RWPE1 (cell line): ENCODE results near the gene UFD1.

ENCODE experiments used
- CTCF ChIA-PET: fragments of 350-600 bp; sonication (Branson Sonifier 250); formaldehyde crosslinking; extraction: SDS; loops from one replicate; lab custom pipeline; 2021; lab: Yijun Ruan, JAX
- POLR2A ChIA-PET: fragments of 400-600 bp; formaldehyde crosslinking; extraction: SDS; loops from one replicate; lab custom pipeline; 2020; ENCODE audit warnings: antibody characterized with exemption; ENCODE audit not compliant: low non-redundant PET; lab: Yijun Ruan, JAX
- DNase-seq: peaks from one replicate; pipeline ENCODE4 v3.0.0; 2012; ENCODE audit warnings: low spot score
- H3K27ac ChIP-seq: fragments of 450-650 bp; 2 replicates; pipeline ENCODE4 v1.5.1; 2017
- TF ChIP-seq, protein P1 (sequence below): fragments of 450-650 bp; conservative IDR thresholded peaks from 2 replicates; pipeline ENCODE4 v1.5.1; 2017; ENCODE audit warnings: low read depth, mild to moderate bottlenecking

Gene UFD1

GRCh38 chr22:19482297-19482696 is 3.3 kb upstream of the UFD1 start:
- DNase-seq = no peak
- ChIA-PET CTCF (no interaction called here), POLR2A (no interaction called here)
- TF ChIP-seq, protein P1, sequence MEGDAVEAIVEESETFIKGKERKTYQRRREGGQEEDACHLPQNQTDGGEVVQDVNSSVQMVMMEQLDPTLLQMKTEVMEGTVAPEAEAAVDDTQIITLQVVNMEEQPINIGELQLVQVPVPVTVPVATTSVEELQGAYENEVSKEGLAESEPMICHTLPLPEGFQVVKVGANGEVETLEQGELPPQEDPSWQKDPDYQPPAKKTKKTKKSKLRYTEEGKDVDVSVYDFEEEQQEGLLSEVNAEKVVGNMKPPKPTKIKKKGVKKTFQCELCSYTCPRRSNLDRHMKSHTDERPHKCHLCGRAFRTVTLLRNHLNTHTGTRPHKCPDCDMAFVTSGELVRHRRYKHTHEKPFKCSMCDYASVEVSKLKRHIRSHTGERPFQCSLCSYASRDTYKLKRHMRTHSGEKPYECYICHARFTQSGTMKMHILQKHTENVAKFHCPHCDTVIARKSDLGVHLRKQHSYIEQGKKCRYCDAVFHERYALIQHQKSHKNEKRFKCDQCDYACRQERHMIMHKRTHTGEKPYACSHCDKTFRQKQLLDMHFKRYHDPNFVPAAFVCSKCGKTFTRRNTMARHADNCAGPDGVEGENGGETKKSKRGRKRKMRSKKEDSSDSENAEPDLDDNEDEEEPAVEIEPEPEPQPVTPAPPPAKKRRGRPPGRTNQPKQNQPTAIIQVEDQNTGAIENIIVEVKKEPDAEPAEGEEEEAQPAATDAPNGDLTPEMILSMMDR = no peak
- H3K27ac ChIP-seq = no peak overlapping the region

GRCh38 chr22:19480789-19481188 is 1.8 kb upstream of the UFD1 start:
- H3K27ac ChIP-seq = no peak overlapping the region
- no peak for DNase-seq
- ChIA-PET POLR2A (no interaction called here), CTCF (no interaction called here)
- TF ChIP-seq, protein P1 = no peak

DNA sequence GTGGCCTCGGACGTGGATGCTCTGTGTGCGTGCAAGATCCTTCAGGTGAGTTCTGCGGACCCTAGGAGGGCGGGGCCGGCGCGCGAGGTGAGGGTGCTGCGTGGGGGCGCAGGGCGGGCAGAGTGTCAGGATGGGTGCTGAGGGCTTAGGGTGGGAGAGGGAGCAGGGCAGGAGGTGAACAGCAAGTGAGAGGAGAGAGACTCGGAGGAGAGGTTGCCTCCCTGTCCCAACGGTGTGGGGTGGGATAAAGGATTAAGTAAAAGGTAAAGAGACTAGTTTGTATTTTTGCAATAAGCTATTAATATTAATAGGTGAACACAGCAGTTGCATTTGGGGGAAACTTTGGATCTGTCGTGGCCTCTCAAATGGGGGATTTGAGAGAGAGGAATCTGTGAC is 1.2 kb upstream of the UFD1 start:
- DNase-seq = no peak
- peak overlapping the region; percentile 92 for H3K27ac ChIP-seq
- TF ChIP-seq, protein P1 = no peak
- ChIA-PET CTCF (no interaction called here), POLR2A (interaction anchor here (0.6 kb wide), 1 partner anchor 188 kb away, joined by 3 read pairs; the partner anchor contains the start of gene CLTCL1)

GRCh38 chr22:19479355-19480172 is 571 bp upstream of the UFD1 start, which contains the start of gene CDC45:
Gene CDC45, plus strand, starts transcription at chr22:19479920. Its CDS starts 49 bp downstream, at chr22:19479969.
- peak within 1 kb of the TSS; percentile 92 for H3K27ac ChIP-seq
- DNase-seq = peak; percentile 93
- CTCF ChIA-PET = interaction anchor here (0.6 kb wide), 1 partner anchor 49 kb away, joined by 4 read pairs; no protein-coding TSS in a partner anchor
- POLR2A ChIA-PET = interaction anchor here (0.6 kb wide), 2 partner anchors 126 to 188 kb away, joined by 3 read pairs; partner anchors contain the start of gene CLTCL1
- TF ChIP-seq, protein P1 = no peak

- H3K27ac ChIP-seq = peak overlapping the region; percentile 92
- TF ChIP-seq, protein P1 = no peak
- no peak for DNase-seq
- ChIA-PET CTCF (interaction anchor here (0.7 kb wide), 1 partner anchor 333 kb away, joined by 3 read pairs; no protein-coding TSS in a partner anchor), POLR2A (no interaction called here)
Measured at GRCh38 chr22:19478045-19478900, 720 bp downstream of the UFD1 start.
